Keratinocyte (primary cell): ENCODE results near the gene FHOD3. TPM values are rescaled to one million over a fixed set of nuclear protein-coding genes. Genes with fewer than 3 reads are reported as not detected.

ENCODE experiments used
- DNase-seq: peaks from one replicate; pipeline ENCODE4 v3.0.0-alpha.2; 2011; ENCODE audit warnings: low read depth, missing footprints, low spot score
- FAIRE-seq: peaks from 2 replicates; lab custom pipeline; 2011; peaks lifted over from hg19 to GRCh38; lab: Jason Lieb, UNC
- H2AFZ ChIP-seq: 2 replicates; pipeline ENCODE4 v1.6.0; 2012; ENCODE audit warnings: low read length, control low read depth, inconsistent platforms; ENCODE audit not compliant: control insufficient read depth
- H3K27ac ChIP-seq: 2 replicates; pipeline ENCODE4 v1.5.1; 2011; ENCODE audit warnings: low read length; ENCODE audit not compliant: control insufficient read depth, insufficient read depth
- H3K27me3 ChIP-seq: 3 replicates; pipeline ENCODE4 v1.6.0; 2011; ENCODE audit warnings: low read length; ENCODE audit not compliant: control insufficient read depth, insufficient read depth; ENCODE audit errors: extremely low read depth
- H3K36me3 ChIP-seq, 2 experiments: 2 replicates in 1 of 2; 3 replicates in 1 of 2; pipeline ENCODE4 v1.5.1; 2011; ENCODE audit warnings: low read length in 2 of 2, mild to moderate bottlenecking in 1 of 2; ENCODE audit not compliant: control insufficient read depth in 2 of 2, insufficient read depth in 2 of 2; ENCODE audit errors: extremely low read depth in 1 of 2
- H3K4me1 ChIP-seq: 3 replicates; pipeline ENCODE4 v1.5.1; 2011; ENCODE audit warnings: low read length; ENCODE audit not compliant: control insufficient read depth, insufficient read depth; ENCODE audit errors: extremely low read depth
- H3K4me2 ChIP-seq: 3 replicates; pipeline ENCODE4 v1.6.0; 2011; ENCODE audit warnings: low read depth, low read length; ENCODE audit not compliant: control insufficient read depth, insufficient read depth; ENCODE audit errors: extremely low read depth
- H3K4me3 ChIP-seq, 3 experiments: fragments of 200-600 bp in 1 of 3; sonication (generic) in 1 of 3; 2 replicates in 2 of 3; 3 replicates in 1 of 3; pipeline ENCODE4 v1.5.1; 2011 to 2016; ENCODE audit warnings: low read length in 3 of 3, mild to moderate bottlenecking in 3 of 3, control low read depth in 2 of 3, inconsistent platforms in 1 of 3, low read depth in 1 of 3, mixed read lengths in 1 of 3, mixed run types in 1 of 3, moderate library complexity in 1 of 3; ENCODE audit not compliant: control insufficient read depth in 2 of 3, insufficient read depth in 2 of 3; ENCODE audit errors: extremely low read depth in 1 of 3
- H3K79me2 ChIP-seq: 2 replicates; pipeline ENCODE4 v1.6.0; 2012; ENCODE audit warnings: low read length; ENCODE audit not compliant: control insufficient read depth, insufficient read depth
- H3K9ac ChIP-seq: 3 replicates; pipeline ENCODE4 v1.6.0; 2011; ENCODE audit warnings: low read length; ENCODE audit not compliant: control insufficient read depth, insufficient read depth; ENCODE audit errors: extremely low read depth
- H3K9me1 ChIP-seq: 3 replicates; pipeline ENCODE4 v1.6.0; 2011; ENCODE audit warnings: low read length; ENCODE audit not compliant: control insufficient read depth, insufficient read depth; ENCODE audit errors: extremely low read depth
- H3K9me3 ChIP-seq: 2 replicates; pipeline ENCODE4 v1.5.1; 2012; ENCODE audit warnings: low read depth, low read length; ENCODE audit not compliant: control insufficient read depth
- H4K20me1 ChIP-seq: 3 replicates; pipeline ENCODE4 v1.6.0; 2011; ENCODE audit warnings: low read length; ENCODE audit not compliant: control insufficient read depth, insufficient read depth; ENCODE audit errors: extremely low read depth
- CTCF ChIP-seq, 3 experiments: IDR thresholded peaks in 1 of 3; conservative IDR thresholded peaks in 1 of 3; optimal IDR thresholded peaks in 1 of 3; 2 replicates in 2 of 3; 3 replicates in 1 of 3; pipeline versions ENCODE3 to v1.5.1; 2011; ENCODE audit warnings: low read length in 3 of 3, mild to moderate bottlenecking in 3 of 3, moderate library complexity in 2 of 3, control low read depth in 1 of 3, inconsistent platforms in 1 of 3; ENCODE audit not compliant: insufficient read depth in 2 of 3; ENCODE audit errors: extremely low read depth in 1 of 3
- EZH2 ChIP-seq: IDR thresholded peaks from one replicate; pipeline ENCODE4 v1.6.1; 2012; ENCODE audit warnings: inconsistent platforms, mild to moderate bottlenecking, low read length, moderate library complexity
- dilution Hi-C: fragments of 300-500 bp; cut with MboI; formaldehyde crosslinking; loops from one replicate; pipeline ENCODE4 v1.7.0; 2020; ENCODE audit warnings: low sequenced_read_pairs; ENCODE audit not compliant: extremely low pct_ligation_motif_present
- polyA plus RNA-seq, 5 experiments: library from polyadenylated mRNA; depleted of rRNA in 3 of 5; stranded (reverse) in 3 of 5; stranded (forward) in 1 of 5; unstranded in 1 of 5; fragments of >200 nt; gene quantifications; 1 replicate in 1 of 5; 2 replicates in 3 of 5; 3 replicates in 1 of 5; pipeline versions ENCODE4 v1.2.1 to v1.2.3, GENCODE V29; 2011 to 2012; ENCODE audit warnings: missing spikeins in 2 of 5, low read depth in 1 of 5, low replicate concordance in 1 of 5

Gene FHOD3
- polyA plus RNA-seq, 1 donor (not counting 4 experiments of a cell fraction or from before 2014, with no cell fraction given) = 7.7 TPM

- H3K9me1 ChIP-seq = no peaks in the 10 kb centered on the region
- FAIRE-seq = no peak
- dilution Hi-C loops = no loop called here
Observed at GRCh38 chr18:36331521-36331971, 34.0 kb downstream of the FHOD3 start.

GRCh38 chr18:36333414-36333813 is 35.9 kb downstream of the FHOD3 start:
- no peak overlapping the region for H2AFZ ChIP-seq
- H3K79me2 ChIP-seq = no peaks in the 10 kb centered on the region
- dilution Hi-C loops = no loop called here
- TF ChIP-seq CTCF (optimal IDR thresholded peaks at IDR 0.05 in 1 of 3, IDR thresholded peaks at IDR 0.05 in 1 of 3, conservative IDR thresholded peaks at IDR 0.05 in 1 of 3; ENCODE audit: extremely low read depth in 1 of 3, insufficient read depth in 2 of 3, low read length in 3 of 3) (no peak), EZH2 (no peak)
- no peaks in the 10 kb centered on the region for H3K27me3 ChIP-seq
- FAIRE-seq (peak; percentile 39), DNase-seq (no peak)
- no peak overlapping the region for H3K9ac ChIP-seq
- H3K4me3 ChIP-seq = no peak overlapping the region
- H3K9me3 ChIP-seq = no peaks in the 10 kb centered on the region
- no peaks in the 10 kb centered on the region for H3K9me1 ChIP-seq
- H4K20me1 ChIP-seq = no peaks in the 10 kb centered on the region
- no peak overlapping the region for H3K27ac ChIP-seq
- H3K36me3 ChIP-seq = no peaks in the 10 kb centered on the region
- no peaks in the 10 kb centered on the region for H3K4me1 ChIP-seq
- H3K4me2 ChIP-seq = no peak overlapping the region

More at GRCh38 chr18:36331521-36331971, 34.0 kb downstream of the FHOD3 start:
- no peaks in the 10 kb centered on the region for H3K36me3 ChIP-seq
- H4K20me1 ChIP-seq = no peaks in the 10 kb centered on the region
- H3K9me3 ChIP-seq = no peaks in the 10 kb centered on the region
- no peak overlapping the region for H3K4me2 ChIP-seq
- H3K9ac ChIP-seq = no peak overlapping the region
- no peak for DNase-seq
- TF ChIP-seq EZH2 (no peak), CTCF (optimal IDR thresholded peaks at IDR 0.05 in 1 of 3, IDR thresholded peaks at IDR 0.05 in 1 of 3, conservative IDR thresholded peaks at IDR 0.05 in 1 of 3; ENCODE audit: extremely low read depth in 1 of 3, insufficient read depth in 2 of 3, low read length in 3 of 3) (no peak)
- H3K4me3 ChIP-seq = no peak overlapping the region
- no peaks in the 10 kb centered on the region for H3K79me2 ChIP-seq
- H2AFZ ChIP-seq = no peak overlapping the region
- no peaks in the 10 kb centered on the region for H3K27me3 ChIP-seq
- no peak overlapping the region for H3K27ac ChIP-seq
- no peaks in the 10 kb centered on the region for H3K4me1 ChIP-seq
